ENCODE measurements around the gene IL4R. TPM values are rescaled to one million over a fixed set of nuclear protein-coding genes. Genes with fewer than 3 reads are reported as not detected.
A peak's percentile ranks its signal among the peaks of the same experiment; 100 is the strongest.

The IL4R gene
- total and polyA plus RNA-seq, 7 donors, result 2.1 to 9.6 (median 6.5) TPM

- Histone ChIP-seq H3K9me3 (no peaks in the 10 kb centered on the region), H3K4me3 (no peak overlapping the region), H3K27ac (no peak overlapping the region), H3K36me3 (ENCODE audit: insufficient read depth in 1 of 2, low read depth in 1 of 2) (peaks cover 0 to 46% of the 10 kb centered on the region in 2 donors), H3K27me3 (ENCODE audit: insufficient read depth in 3 of 3, low read length in 2 of 3) (no peaks in the 10 kb centered on the region), H3K4me1 (no peaks in the 10 kb centered on the region)
- TF ChIP-seq CTCF (IDR thresholded peaks at IDR 0.05), result no peak
- no peak for ATAC-seq
- DNase-seq, result no peak
- 85 to 97% (median 88%) methylated on average over 3 of the region's 3 CpGs for WGBS, 3 donors
- intact Hi-C loops (cut with DNase I), result no loop called here
These were observed 35.5 kb downstream of the IL4R start for GRCh38 chr16:27349276-27349675.

GRCh38 chr16:27350006-27350405 lies 36.2 kb downstream of the IL4R start:
- H3K9me3 ChIP-seq, result no peaks in the 10 kb centered on the region
- H3K4me1 ChIP-seq, result no peaks in the 10 kb centered on the region
- H3K4me3 ChIP-seq, result no peak overlapping the region
- no peak overlapping the region for H3K27ac ChIP-seq
- H3K27me3 ChIP-seq (ENCODE audit: insufficient read depth in 3 of 3, low read length in 2 of 3), result no peaks in the 10 kb centered on the region
- 51 to 66% (median 64%) methylated on average over 3 of the region's 3 CpGs for WGBS, 3 donors
- ATAC-seq (no peak), DNase-seq (no peak)
- H3K36me3 ChIP-seq (ENCODE audit: insufficient read depth in 1 of 2, low read depth in 1 of 2), result peaks cover 0 to 48% of the 10 kb centered on the region in 2 donors
- intact Hi-C loops (cut with DNase I), result no loop called here
- TF ChIP-seq CTCF (IDR thresholded peaks at IDR 0.05), result no peak

DNA sequence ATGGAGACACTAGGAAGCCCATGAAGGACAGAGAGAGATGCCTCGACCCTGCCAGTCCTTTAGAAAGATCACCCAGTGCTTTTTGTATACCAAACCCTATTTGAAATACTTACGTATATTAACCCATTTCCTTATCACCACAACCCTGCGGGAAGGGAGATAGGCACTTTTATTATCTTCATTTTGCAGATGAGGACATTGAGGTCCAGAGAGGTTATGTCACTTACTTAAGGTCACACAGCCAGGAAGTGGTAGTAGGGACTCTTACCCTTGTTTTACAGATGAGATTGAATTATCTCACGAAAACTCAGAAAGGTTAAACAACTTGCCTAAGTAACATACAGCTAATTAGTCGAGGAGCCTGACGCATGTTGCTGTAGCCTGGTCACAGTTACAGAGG lies 38.2 kb downstream of the IL4R start:
- intact Hi-C loops (cut with DNase I), result no loop called here
- DNase-seq, result no peak
- no peaks in the 10 kb centered on the region for H3K27me3 ChIP-seq (ENCODE audit: insufficient read depth in 3 of 3, low read length in 2 of 3)
- H3K4me1 ChIP-seq, result no peaks in the 10 kb centered on the region
- TF ChIP-seq CTCF (IDR thresholded peaks at IDR 0.05), result no peak
- no peak for ATAC-seq
- no peak overlapping the region for H3K27ac ChIP-seq
- H3K9me3 ChIP-seq, result no peaks in the 10 kb centered on the region
- H3K36me3 ChIP-seq (ENCODE audit: insufficient read depth in 1 of 2, low read depth in 1 of 2), result peaks cover 0 to 45% of the 10 kb centered on the region in 2 donors
- 93 to 95% (median 95%) methylated on average over 6 of the region's 6 CpGs for WGBS, 3 donors
- H3K4me3 ChIP-seq, result no peak overlapping the region

GRCh38 chr16:27353853-27354252 lies 40.1 kb downstream of the IL4R start:
- DNase-seq, result no peak
- intact Hi-C loops (cut with DNase I), result no loop called here
- TF ChIP-seq CTCF (IDR thresholded peaks at IDR 0.05), result no peak
- 88 to 93% (median 91%) methylated on average over 4 of the region's 4 CpGs for WGBS, 3 donors
- Histone ChIP-seq H3K27me3 (ENCODE audit: insufficient read depth in 3 of 3, low read length in 2 of 3) (no peaks in the 10 kb centered on the region), H3K36me3 (ENCODE audit: insufficient read depth in 1 of 2, low read depth in 1 of 2) (peaks cover 0 to 47% of the 10 kb centered on the region in 2 donors), H3K27ac (no peak overlapping the region), H3K9me3 (no peaks in the 10 kb centered on the region), H3K4me3 (no peak overlapping the region), H3K4me1 (no peaks in the 10 kb centered on the region)
- no peak for ATAC-seq

DNA sequence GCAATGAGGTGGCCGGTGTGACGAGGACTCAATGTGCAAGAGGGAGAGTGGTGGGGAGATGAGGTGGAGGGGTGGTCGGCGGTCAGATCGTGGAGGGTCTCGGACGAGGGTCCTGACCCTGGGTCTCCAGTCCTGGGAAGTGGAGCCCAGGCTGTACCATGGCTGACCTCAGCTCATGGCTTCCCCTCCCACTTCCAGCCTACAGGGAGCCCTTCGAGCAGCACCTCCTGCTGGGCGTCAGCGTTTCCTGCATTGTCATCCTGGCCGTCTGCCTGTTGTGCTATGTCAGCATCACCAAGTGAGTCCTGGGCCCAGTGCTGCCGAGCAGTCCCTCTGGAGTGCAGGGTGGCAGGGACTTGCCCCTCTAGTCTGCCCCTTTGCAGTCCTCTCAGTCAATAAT lies 41.8 kb downstream of the IL4R start:
- no peak overlapping the region for H3K27ac ChIP-seq
- no peak for TF ChIP-seq CTCF (IDR thresholded peaks at IDR 0.05)
- peak in 1 of 4 donors; percentile 17 for ATAC-seq

More for the DNA sequence above, 41.8 kb downstream of the IL4R start:
- no peak overlapping the region for H3K4me3 ChIP-seq
- 73 to 80% (median 79%) methylated on average over 12 of the region's 12 CpGs for WGBS, 3 donors
- DNase-seq, result peak; percentile 56 to 64
- H3K27me3 ChIP-seq (ENCODE audit: insufficient read depth in 3 of 3, low read length in 2 of 3), result no peaks in the 10 kb centered on the region
- no peaks in the 10 kb centered on the region for H3K4me1 ChIP-seq
- H3K9me3 ChIP-seq, result no peaks in the 10 kb centered on the region
- intact Hi-C loops (cut with DNase I), result no loop called here
- H3K36me3 ChIP-seq (ENCODE audit: insufficient read depth in 1 of 2, low read depth in 1 of 2), result peaks cover 0 to 40% of the 10 kb centered on the region in 2 donors

Measured in psoas muscle (tissue), 8 donors.